DMS53 treated with DMSO at 0.1 percent for 48 hours (cell line): ENCODE measurements around the gene CADM1.

Experiments
- DNase-seq: peaks from one replicate; lab custom pipeline; 2025; ENCODE audit not compliant: unreplicated experiment; lab: John Stamatoyannopoulos, UW

CADM1 gene

GRCh38 chr11:115363426-115363825 lies 140.8 kb downstream of the CADM1 start:
- no peak for DNase-seq

GRCh38 chr11:115362997-115363396 lies 141.2 kb downstream of the CADM1 start:
- DNase-seq: no peak

GRCh38 chr11:115361025-115361424 lies 143.2 kb downstream of the CADM1 start:
- no peak for DNase-seq

GRCh38 chr11:115360186-115360824 lies 143.9 kb downstream of the CADM1 start:
- DNase-seq: no peak

GRCh38 chr11:115357066-115357465 lies 147.1 kb downstream of the CADM1 start:
- DNase-seq: no peak

- no peak for DNase-seq
These were observed 151.3 kb downstream of the CADM1 start for GRCh38 chr11:115352805-115353485.

GRCh38 chr11:115349335-115350017 lies 154.7 kb downstream of the CADM1 start:
- no peak for DNase-seq

- no peak for DNase-seq
These were observed 155.8 kb downstream of the CADM1 start for GRCh38 chr11:115348416-115348815.

- no peak for DNase-seq
These were observed 157.1 kb downstream of the CADM1 start for GRCh38 chr11:115347106-115347505.

GRCh38 chr11:115345840-115346239 lies 158.4 kb downstream of the CADM1 start:
- no peak for DNase-seq

GRCh38 chr11:115345361-115345760 lies 158.9 kb downstream of the CADM1 start:
- no peak for DNase-seq

- DNase-seq: no peak
These were observed 159.4 kb downstream of the CADM1 start for GRCh38 chr11:115344846-115345245.

- no peak for DNase-seq
These were observed 162.1 kb downstream of the CADM1 start for GRCh38 chr11:115342142-115342541.

GRCh38 chr11:115340874-115341273 lies 163.3 kb downstream of the CADM1 start:
- DNase-seq: no peak

GRCh38 chr11:115338476-115338875 lies 165.7 kb downstream of the CADM1 start:
- DNase-seq: no peak

GRCh38 chr11:115334932-115335788 lies 169.1 kb downstream of the CADM1 start:
- DNase-seq: no peak

- DNase-seq: peak; percentile 36
These were observed 170.3 kb downstream of the CADM1 start for GRCh38 chr11:115333949-115334348.

GRCh38 chr11:115333121-115333520 lies 171.1 kb downstream of the CADM1 start:
- peak; percentile 82 for DNase-seq

GRCh38 chr11:115330684-115331482 lies 173.3 kb downstream of the CADM1 start:
- DNase-seq: no peak

GRCh38 chr11:115326526-115326925 lies 177.7 kb downstream of the CADM1 start:
- no peak for DNase-seq
